C4-2B (cell line): Measurements from ENCODE around the gene BOLA1.

Source experiments
- H3K27ac ChIP-seq: fragments of 450-650 bp; 2 replicates; pipeline ENCODE4 v1.5.1; 2017
- ZFX ChIP-seq: fragments of 450-650 bp; IDR thresholded peaks from 2 replicates; pipeline ENCODE4 v1.6.1; 2017
- TF ChIP-seq, protein P1 (sequence below): fragments of 450-650 bp; conservative IDR thresholded peaks from 2 replicates; pipeline ENCODE4 v1.5.1; 2017; ENCODE audit warnings: mild to moderate bottlenecking

Gene BOLA1

DNA sequence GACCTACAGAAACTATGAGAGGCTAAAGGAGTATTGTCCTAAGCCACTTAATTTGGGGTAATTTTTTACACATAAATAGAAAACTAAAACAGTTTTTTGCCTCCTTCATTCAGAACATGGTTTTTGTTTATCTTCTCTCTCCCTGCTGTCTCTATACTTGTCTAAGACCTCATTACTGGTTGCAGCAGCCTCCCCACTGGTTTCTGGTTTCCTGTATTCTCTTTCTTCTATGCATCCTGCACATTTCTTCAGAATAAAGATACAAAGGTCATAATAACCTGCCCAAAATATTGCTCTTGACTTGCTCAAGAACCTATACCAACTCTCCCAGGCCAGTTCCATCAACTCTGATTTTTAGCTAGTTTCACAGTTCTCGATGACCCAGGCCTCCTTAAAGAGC, 19.8 kb upstream of the BOLA1 start:
- no peak overlapping the region for H3K27ac ChIP-seq
- TF ChIP-seq, protein P1, sequence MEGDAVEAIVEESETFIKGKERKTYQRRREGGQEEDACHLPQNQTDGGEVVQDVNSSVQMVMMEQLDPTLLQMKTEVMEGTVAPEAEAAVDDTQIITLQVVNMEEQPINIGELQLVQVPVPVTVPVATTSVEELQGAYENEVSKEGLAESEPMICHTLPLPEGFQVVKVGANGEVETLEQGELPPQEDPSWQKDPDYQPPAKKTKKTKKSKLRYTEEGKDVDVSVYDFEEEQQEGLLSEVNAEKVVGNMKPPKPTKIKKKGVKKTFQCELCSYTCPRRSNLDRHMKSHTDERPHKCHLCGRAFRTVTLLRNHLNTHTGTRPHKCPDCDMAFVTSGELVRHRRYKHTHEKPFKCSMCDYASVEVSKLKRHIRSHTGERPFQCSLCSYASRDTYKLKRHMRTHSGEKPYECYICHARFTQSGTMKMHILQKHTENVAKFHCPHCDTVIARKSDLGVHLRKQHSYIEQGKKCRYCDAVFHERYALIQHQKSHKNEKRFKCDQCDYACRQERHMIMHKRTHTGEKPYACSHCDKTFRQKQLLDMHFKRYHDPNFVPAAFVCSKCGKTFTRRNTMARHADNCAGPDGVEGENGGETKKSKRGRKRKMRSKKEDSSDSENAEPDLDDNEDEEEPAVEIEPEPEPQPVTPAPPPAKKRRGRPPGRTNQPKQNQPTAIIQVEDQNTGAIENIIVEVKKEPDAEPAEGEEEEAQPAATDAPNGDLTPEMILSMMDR: no peak
- TF ChIP-seq ZFX: no peak

GRCh38 chr1:149881876-149882275, 17.5 kb upstream of the BOLA1 start:
- H3K27ac ChIP-seq: no peak overlapping the region; the same call in 1 of the 2 replicates
- no peak for TF ChIP-seq ZFX
- TF ChIP-seq, protein P1: no peak

DNA sequence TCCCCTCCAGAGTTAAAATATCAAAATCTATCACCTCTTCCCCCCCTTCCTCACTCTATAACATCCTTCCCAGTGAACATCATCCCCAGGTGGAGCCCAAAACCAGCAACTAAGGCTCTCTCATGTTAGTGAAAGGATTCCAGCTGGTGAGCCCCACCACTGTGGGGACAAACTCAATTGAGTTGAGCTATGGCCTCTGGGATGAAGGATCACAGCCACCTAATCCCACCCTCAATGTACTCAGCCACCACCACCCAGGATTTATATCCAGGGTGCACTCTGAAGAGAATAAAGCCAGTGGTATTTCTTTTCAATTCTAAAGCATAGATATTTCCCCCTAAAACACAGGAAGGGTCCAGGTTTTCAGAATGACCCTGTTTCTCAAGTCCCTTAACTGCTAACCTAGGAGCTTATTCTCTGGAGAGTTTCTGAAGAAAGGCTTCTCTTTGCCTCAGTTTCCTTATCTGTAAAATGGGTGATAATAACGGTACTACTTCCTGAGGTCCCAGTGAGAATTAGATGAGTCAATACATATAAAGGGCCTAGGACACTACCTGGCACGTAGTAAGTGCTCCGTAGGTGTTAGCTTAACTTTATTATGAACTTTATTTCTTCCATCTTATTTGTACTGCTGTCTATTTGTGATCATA, 15.6 kb upstream of the BOLA1 start:
- TF ChIP-seq, protein P1: no peak
- no peak for TF ChIP-seq ZFX
- H3K27ac ChIP-seq: peak overlapping the region; percentile 99; the same call in 1 of the 2 replicates

DNA sequence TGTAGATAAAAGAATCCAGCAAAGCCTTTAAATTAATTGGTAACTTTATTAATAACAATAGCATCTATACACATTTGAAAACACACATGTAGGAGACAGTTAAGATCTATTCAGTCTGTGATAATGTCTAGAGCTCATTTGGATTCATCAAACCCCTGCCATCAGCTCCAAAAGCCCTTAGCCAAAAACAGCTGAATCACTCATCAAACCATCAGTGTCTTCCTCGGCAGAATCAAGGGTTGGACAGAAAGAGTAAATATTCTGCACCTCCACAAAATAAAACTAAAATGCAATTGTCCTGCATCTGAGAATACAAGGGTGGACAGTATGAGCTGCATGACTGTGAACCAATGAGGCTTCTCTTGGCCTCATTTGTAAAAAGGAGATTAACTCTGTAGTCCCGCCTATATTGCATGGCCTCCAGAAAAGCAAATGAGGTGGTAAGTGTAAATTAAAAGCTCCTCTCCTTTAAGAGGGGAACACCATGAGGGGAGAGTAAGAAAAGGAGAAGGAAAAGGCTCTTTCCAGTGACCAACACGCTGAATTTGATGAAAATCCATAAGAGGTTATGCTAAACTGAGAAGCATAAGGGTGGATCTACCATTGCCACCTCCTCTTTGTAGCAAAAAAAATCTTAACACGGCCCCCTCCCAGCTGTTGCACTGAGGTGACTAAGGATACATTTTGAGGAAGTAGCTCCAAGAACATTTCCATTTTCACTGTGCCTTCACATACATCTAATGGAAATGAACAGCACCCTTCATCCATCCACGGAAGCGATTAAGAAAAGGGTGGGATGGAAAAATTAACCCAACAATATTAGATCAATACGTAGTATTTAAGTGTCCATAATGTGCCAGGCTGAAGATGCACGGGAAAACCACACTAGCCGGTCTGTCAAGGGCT, 14.7 kb upstream of the BOLA1 start:
- H3K27ac ChIP-seq: peak overlapping the region; percentile 99
- TF ChIP-seq, protein P1: no peak
- TF ChIP-seq ZFX: no peak

- peak overlapping the region; percentile 99 for H3K27ac ChIP-seq
- TF ChIP-seq ZFX: no peak
- TF ChIP-seq, protein P1: no peak
Measured at GRCh38 chr1:149885339-149886120, 13.8 kb upstream of the BOLA1 start.

- peak overlapping the region; percentile 99 for H3K27ac ChIP-seq
Measured at GRCh38 chr1:149886121-149886395, 13.3 kb upstream of the BOLA1 start.

DNA sequence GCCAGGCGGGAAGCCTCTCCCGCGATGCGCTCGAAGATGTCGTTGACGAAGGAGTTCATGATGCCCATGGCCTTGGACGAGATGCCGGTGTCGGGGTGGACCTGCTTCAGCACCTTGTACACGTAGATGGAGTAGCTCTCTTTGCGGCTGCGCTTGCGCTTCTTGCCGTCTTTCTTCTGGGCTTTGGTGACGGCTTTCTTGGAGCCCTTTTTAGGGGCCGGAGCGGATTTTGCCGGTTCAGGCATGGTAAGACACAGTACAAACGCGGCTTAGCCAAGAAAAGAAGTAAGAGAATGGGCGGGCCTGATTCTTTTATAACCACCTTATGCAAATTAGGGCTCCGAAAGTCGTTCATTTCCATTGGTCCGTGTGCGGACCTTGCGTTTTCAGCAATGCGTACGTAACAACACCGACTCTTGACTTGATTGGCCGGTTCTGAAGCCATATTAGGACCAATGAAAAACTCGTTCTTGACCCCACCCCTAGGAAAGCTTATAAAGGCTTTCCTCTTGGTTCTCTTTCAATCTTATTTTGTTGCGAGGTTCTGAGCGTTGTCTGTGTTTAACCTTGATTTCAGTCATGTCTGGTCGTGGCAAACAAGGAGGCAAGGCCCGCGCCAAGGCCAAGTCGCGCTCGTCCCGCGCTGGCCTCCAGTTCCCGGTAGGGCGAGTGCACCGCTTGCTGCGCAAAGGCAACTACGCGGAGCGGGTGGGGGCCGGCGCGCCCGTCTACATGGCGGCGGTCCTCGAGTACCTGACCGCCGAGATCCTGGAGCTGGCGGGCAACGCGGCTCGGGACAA, 12.8 kb upstream of the BOLA1 start:
- peak overlapping the region; percentile 99 for H3K27ac ChIP-seq

GRCh38 chr1:149887196-149887455, 12.2 kb upstream of the BOLA1 start:
- peak overlapping the region; percentile 99 for H3K27ac ChIP-seq

More for the DNA sequence above, 12.8 kb upstream of the BOLA1 start:
- TF ChIP-seq, protein P1: no peak
- no peak; the same call in 1 of the 2 replicates for TF ChIP-seq ZFX
